K562 (cell line): ENCODE data around the gene TBC1D5. TPM values are rescaled to one million over a fixed set of nuclear protein-coding genes. Genes with fewer than 3 reads are reported as not detected.

Source experiments
- ATAC-seq: fragments of 200-7000 bp; cut with Tn5 transposase; 3 replicates; pipeline ENCODE4 v1.9.1; 2020; ENCODE audit warnings: moderate library complexity
- BruUV-seq: library from RNA; stranded (reverse); fragments of 400-500 nt; replicated peaks from 2 replicates; lab custom pipeline; 2021; lab: Mats Ljungman, UMichigan
- CTCF ChIA-PET: fragments of 300-600 bp; formaldehyde crosslinking; extraction: SDS; loops from one replicate; lab custom pipeline; 2021; ENCODE audit warnings: low intra/inter-chr PET ratio; lab: Yijun Ruan, JAX
- POLR2A ChIA-PET: fragments of 300-600, 350-650 bp; sonication (Branson Sonifier 250); formaldehyde crosslinking; extraction: SDS; loops from one replicate; lab custom pipeline; 2021; ENCODE audit warnings: antibody characterized with exemption, inconsistent platforms; lab: Yijun Ruan, JAX
- DNase-seq, 4 experiments: peaks; one replicate each; pipeline versions ENCODE4 v3.0.0 to v3.0.0-alpha.2; 2011 to 2018; ENCODE audit warnings: low spot score in 3 of 4, mixed read lengths in 3 of 4; ENCODE audit errors: extremely low read depth in 1 of 4
- FAIRE-seq: peaks from 2 replicates; lab custom pipeline; 2011; peaks lifted over from hg19 to GRCh38; lab: Jason Lieb, UNC
- H2AFZ ChIP-seq: 2 replicates; pipeline ENCODE4 v1.6.0; 2011; ENCODE audit warnings: low read depth, low read length, control low read depth, inconsistent platforms
- H3K27ac ChIP-seq: fragments of 200-600 bp; 3 replicates; pipeline ENCODE4 v1.8.0; 2011; ENCODE audit warnings: low read depth, mild to moderate bottlenecking, control low read depth, inconsistent platforms, low read length, moderate library complexity, mixed read lengths; ENCODE audit errors: extremely low read depth
- H3K27me3 ChIP-seq, 2 experiments: fragments of 300-600 bp in 1 of 2; 2 replicates in 1 of 2; 3 replicates in 1 of 2; pipeline versions ENCODE4 v1.6.0 to v1.8.0; 2011; ENCODE audit warnings: inconsistent platforms in 2 of 2, low read length in 2 of 2, mild to moderate bottlenecking in 1 of 2, mixed read lengths in 1 of 2, moderate library complexity in 1 of 2; ENCODE audit not compliant: control insufficient read depth in 2 of 2, insufficient read depth in 2 of 2
- H3K36me3 ChIP-seq: fragments of 300-600 bp; 3 replicates; pipeline ENCODE4 v1.8.0; 2011; ENCODE audit warnings: mild to moderate bottlenecking, low read length, inconsistent platforms; ENCODE audit not compliant: control insufficient read depth, insufficient read depth
- H3K4me1 ChIP-seq, 2 experiments: fragments of 200-600 bp in 1 of 2; replicated peaks in 1 of 2; 2 replicates in 1 of 2; 3 replicates in 1 of 2; pipeline versions ENCODE4 v1.5.1 to v1.8.0; 2011; ENCODE audit warnings: inconsistent platforms in 2 of 2, low read length in 2 of 2, mild to moderate bottlenecking in 1 of 2, mixed read lengths in 1 of 2, moderate library complexity in 1 of 2; ENCODE audit not compliant: control insufficient read depth in 2 of 2, insufficient read depth in 2 of 2
- H3K4me2 ChIP-seq: 2 replicates; pipeline ENCODE4 v1.6.1; 2011; ENCODE audit warnings: low read length, control low read depth, inconsistent platforms, mixed read lengths; ENCODE audit not compliant: insufficient read depth
- H3K4me3 ChIP-seq: fragments of 200-600 bp; sonication (generic), shearing (Covaris generic); 2 replicates; pipeline ENCODE4 v1.5.1; 2016; ENCODE audit warnings: control low read depth, inconsistent platforms
- H3K79me2 ChIP-seq: fragments of 200-600 bp; 3 replicates; pipeline ENCODE4 v1.8.0; 2011; ENCODE audit warnings: low read length, inconsistent platforms; ENCODE audit not compliant: control insufficient read depth, insufficient read depth
- H3K9ac ChIP-seq, 2 experiments: 2 replicates each; pipeline versions ENCODE4 v1.6.0 to v1.6.1; 2011; ENCODE audit warnings: low read depth in 2 of 2, low read length in 2 of 2, control low read depth in 1 of 2, inconsistent platforms in 1 of 2, mild to moderate bottlenecking in 1 of 2, mixed read lengths in 1 of 2; ENCODE audit not compliant: insufficient read depth in 1 of 2
- H3K9me1 ChIP-seq: one replicate; pipeline ENCODE4 v1.6.0; 2011; ENCODE audit warnings: inconsistent platforms, mild to moderate bottlenecking, low read length, moderate library complexity; ENCODE audit not compliant: control insufficient read depth, insufficient read depth
- H3K9me3 ChIP-seq: replicated peaks from 2 replicates; pipeline ENCODE4 v1.5.1; 2011; ENCODE audit warnings: low read depth, low read length, inconsistent platforms; ENCODE audit not compliant: control insufficient read depth, insufficient read depth
- H4K20me1 ChIP-seq: replicated peaks from 2 replicates; pipeline ENCODE4 v1.6.1; 2011; ENCODE audit warnings: low read length, inconsistent platforms, mixed read lengths; ENCODE audit not compliant: control insufficient read depth, insufficient read depth
- CTBP1 ChIP-seq: fragments of 450-650 bp; IDR thresholded peaks from 2 replicates; pipeline ENCODE4 v1.6.1; 2016; ENCODE audit warnings: borderline replicate concordance
- FOXM1 ChIP-seq, 2 experiments: fragments of 450-650 bp in 1 of 2; sonication (generic) in 1 of 2; formaldehyde crosslinking in 1 of 2; IDR thresholded peaks; 2 replicates each; pipeline versions ENCODE4 v1.6.1 to v1.9.0; 2017 to 2022; ENCODE audit warnings: low read depth in 2 of 2, mild to moderate bottlenecking in 2 of 2, missing genetic modification reagents in 1 of 2, moderate library complexity in 1 of 2
- HMG20B ChIP-seq: fragments of 250-450 bp; sonication (Bioruptor Pico); IDR thresholded peaks from 2 replicates; pipeline ENCODE4 v1.5.0; 2021; ENCODE audit warnings: mild to moderate bottlenecking
- NR2F6 ChIP-seq: fragments of 450-650 bp; formaldehyde crosslinking; IDR thresholded peaks from 2 replicates; pipeline ENCODE4 v1.4.0; 2020; ENCODE audit warnings: mild to moderate bottlenecking
- POLR2H ChIP-seq: IDR thresholded peaks from 2 replicates; pipeline ENCODE4 v1.6.1; 2016; ENCODE audit warnings: missing genetic modification characterization, low read depth, mild to moderate bottlenecking, control low read depth, missing compliant biosample characterization, moderate library complexity
- ZNF445 ChIP-seq: fragments of 250-450 bp; sonication (Bioruptor Pico); IDR thresholded peaks from 2 replicates; pipeline ENCODE4 v1.4.0; 2020; ENCODE audit warnings: low read depth, mild to moderate bottlenecking, moderate library complexity
- ZSCAN32 ChIP-seq: fragments of 450-650 bp; formaldehyde crosslinking; IDR thresholded peaks from 2 replicates; pipeline ENCODE4 v1.4.0; 2020; ENCODE audit warnings: mild to moderate bottlenecking, moderate library complexity
- WGBS: fragments of 100-300 bp; shearing (Covaris generic); methylation state at CpG from one replicate; pipeline ENCODE4 v1.1.6; 2016; ENCODE audit warnings: low coverage, mixed read lengths; ENCODE audit not compliant: insufficient coverage; ENCODE audit errors: missing lambda C conversion rate; 5-methylcytosine and 5-hydroxymethylcytosine counted together
- in situ Hi-C: fragments of 300-500 bp; cut with MboI; formaldehyde crosslinking; loops from 4 replicates; pipeline ENCODE4 v1.15.0; 2018; ENCODE audit warnings: inconsistent platforms, mixed read lengths
- intact Hi-C: fragments of 100-400 bp; cut with micrococcal nuclease; formaldehyde crosslinking; loops from 2 replicates; pipeline ENCODE4 v1.14.2; 2022
- polyA plus RNA-seq, 8 experiments: library from polyadenylated mRNA; depleted of rRNA in 4 of 8; stranded (reverse) in 5 of 8; unstranded in 3 of 8; fragments of >200 nt; fragmentation: Nextera tagmentation in 2 of 8; fragmentation: Illumina TruSeq in 1 of 8; extraction: Ambion mirVana in 2 of 8; extraction: Trizol in 1 of 8; gene quantifications; 2 replicates each; pipeline versions ENCODE4 v1.2.1 to v1.2.3, GENCODE V29; 2011 to 2014; ENCODE audit warnings: inconsistent platforms in 1 of 8, missing spikeins in 1 of 8
- total RNA-seq, 7 experiments: library from RNA; depleted of rRNA in 6 of 7; stranded (reverse); fragments of >200 nt in 6 of 7; fragmentation: Illumina TruSeq in 2 of 7; extraction: Trizol in 2 of 7; gene quantifications; 2 replicates each; pipeline versions ENCODE4 v1.2.1 to v1.2.3, GENCODE V29; 2011 to 2021; ENCODE audit warnings: low replicate concordance in 1 of 7

The TBC1D5 gene
- total and polyA plus RNA-seq, 9 of the 15 experiments (the other 6 are each of a cell fraction or from before 2014, with no cell fraction given), result 2.9 to 38.1 (median 25.6) TPM

DNA sequence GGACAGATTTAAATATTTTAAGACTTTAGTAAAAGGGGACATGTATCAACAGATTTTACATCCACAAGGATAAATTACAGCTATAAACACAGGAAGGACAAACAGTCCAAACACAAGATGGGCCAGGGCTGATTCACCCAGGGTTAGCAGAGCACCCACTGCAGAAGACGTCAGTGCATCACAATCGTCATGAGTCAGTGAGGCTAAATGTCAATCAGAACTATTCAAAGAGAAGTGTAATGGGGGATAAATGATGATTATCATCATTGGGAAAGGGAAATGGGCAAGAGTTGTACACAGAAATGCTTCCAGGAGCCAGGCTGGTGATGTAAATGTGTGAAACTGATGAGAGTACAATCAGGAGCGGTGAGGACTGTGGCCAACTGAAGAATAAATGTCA lies 630.8 kb downstream of the TBC1D5 start:
- no peaks in the 10 kb centered on the region for H3K79me2 ChIP-seq
- intact Hi-C loops, result no loop called here
- no peak overlapping the region for H3K9ac ChIP-seq
- no TSS peak for BruUV-seq
- FAIRE-seq (no peak), ATAC-seq (no peak), DNase-seq (no peak)
- H3K4me2 ChIP-seq, result no peak overlapping the region
- WGBS, result 0% methylated on average over 3 of the region's 3 CpGs
- TF ChIP-seq POLR2H (tag) (no peak), ZSCAN32 (CRISPR knock-in tag) (no peak), HMG20B (CRISPR knock-in tag) (no peak), NR2F6 (CRISPR knock-in tag) (no peak), CTBP1 (no peak), FOXM1 (IDR thresholded peaks at IDR 0.05; ENCODE audit: low read depth) (no peak), FOXM1 (CRISPR knock-in tag; IDR thresholded peaks at IDR 0.05; ENCODE audit: low read depth) (no peak), ZNF445 (CRISPR knock-in tag) (no peak)
- H3K27me3 ChIP-seq, result no peaks in the 10 kb centered on the region; a peak in 2 of 5 replicates
- in situ Hi-C loops, result no loop called here
- no peaks in the 10 kb centered on the region for H3K9me3 ChIP-seq
- no peaks in the 10 kb centered on the region for H3K9me1 ChIP-seq
- H4K20me1 ChIP-seq, result no peaks in the 10 kb centered on the region
- H3K27ac ChIP-seq, result no peak overlapping the region
- POLR2A ChIA-PET, result no interaction called here
- H3K4me3 ChIP-seq, result no peak overlapping the region
- CTCF ChIA-PET, result no interaction called here
- no peak overlapping the region for H2AFZ ChIP-seq
- no peaks in the 10 kb centered on the region for H3K4me1 ChIP-seq
- H3K36me3 ChIP-seq, result no peaks in the 10 kb centered on the region
